BLaER1 treated with 17β-estradiol and CSF1 and Interleukin-3, amounts not matched to agents 10 nM and 100 nM (cell line): ENCODE data around the gene EP400.

Experiments used
- H3K27ac ChIP-seq, 11 experiments: shearing (Covaris generic); formaldehyde crosslinking; 2 replicates each; pipeline ENCODE4 v1.8.1; 2022
- H3K27me3 ChIP-seq, 11 experiments: shearing (Covaris generic); formaldehyde crosslinking; 2 replicates each; pipeline ENCODE4 v1.8.1; 2022
- H3K36me3 ChIP-seq, 11 experiments: shearing (Covaris generic); formaldehyde crosslinking; 2 replicates each; pipeline ENCODE4 v1.8.1; 2022
- H3K4me1 ChIP-seq, 10 experiments: shearing (Covaris generic); formaldehyde crosslinking; 2 replicates each; pipeline ENCODE4 v1.8.1; 2022
- H3K4me2 ChIP-seq, 11 experiments: shearing (Covaris generic); formaldehyde crosslinking; 2 replicates each; pipeline ENCODE4 v1.8.1; 2022
- H3K4me3 ChIP-seq, 10 experiments: shearing (Covaris generic); formaldehyde crosslinking; 2 replicates each; pipeline ENCODE4 v1.8.1; 2022
- H3K9ac ChIP-seq, 11 experiments: shearing (Covaris generic); formaldehyde crosslinking; 2 replicates each; pipeline ENCODE4 v1.8.1; 2022
- H3K9me3 ChIP-seq, 11 experiments: shearing (Covaris generic); formaldehyde crosslinking; replicated peaks in 1 of 11; 2 replicates each; pipeline ENCODE4 v1.8.1; 2022
- H4K20me1 ChIP-seq, 11 experiments: shearing (Covaris generic); formaldehyde crosslinking; 2 replicates each; pipeline ENCODE4 v1.8.1; 2022
- Cebpa-rat ChIP-seq, 11 experiments: shearing (Covaris generic); IDR thresholded peaks; 2 replicates each; pipeline ENCODE4 v1.8.1; 2022

EP400 gene

GRCh38 chr12:131920902-131921840 lies 28.6 kb upstream of the EP400 start:
- no peak for TF ChIP-seq Cebpa-rat (IDR thresholded peaks at IDR 0.05)
- no peak overlapping the region; a peak in 1 of 22 replicates for H3K9ac ChIP-seq

GRCh38 chr12:131921866-131922769 lies 27.6 kb upstream of the EP400 start:
- H3K9ac ChIP-seq = no peak overlapping the region; a peak in 1 of 22 replicates
- peaks cover 0 to 15% (median 0%) of the 10 kb centered on the region in 11 experiments; a peak in 1 of 22 replicates for H3K27me3 ChIP-seq
- no peak overlapping the region for H3K4me3 ChIP-seq
- peaks cover 27 to 55% (median 49%) of the 10 kb centered on the region in 11 experiments; a peak in 21 of 22 replicates for H3K36me3 ChIP-seq
- H3K4me2 ChIP-seq = peak overlapping the region in 8 of 11 experiments; percentile 78 to 96 (median 84); a peak in 13 of 22 replicates
- H4K20me1 ChIP-seq = peaks cover 0 to 71% (median 60%) of the 10 kb centered on the region in 11 experiments; a peak in 19 of 22 replicates
- H3K27ac ChIP-seq = no peak overlapping the region
- H3K4me1 ChIP-seq = peaks cover 20 to 46% (median 39%) of the 10 kb centered on the region in 10 experiments
- peaks cover 0 to 5% (median 0%) of the 10 kb centered on the region in 11 experiments; a peak in 8 of 22 replicates for H3K9me3 ChIP-seq
- TF ChIP-seq Cebpa-rat (IDR thresholded peaks at IDR 0.05) = no peak

More at GRCh38 chr12:131920902-131921840, 28.6 kb upstream of the EP400 start:
- Histone ChIP-seq H3K4me3 (no peak overlapping the region), H3K27me3 (peaks cover 0 to 15% (median 0%) of the 10 kb centered on the region in 11 experiments; a peak in 1 of 22 replicates), H3K27ac (no peak overlapping the region), H3K36me3 (peaks cover 32 to 61% (median 54%) of the 10 kb centered on the region in 11 experiments), H4K20me1 (peaks cover 0 to 77% (median 64%) of the 10 kb centered on the region in 11 experiments; a peak in 20 of 22 replicates), H3K4me2 (no peak overlapping the region; a peak in 1 of 22 replicates), H3K9me3 (peaks cover 0 to 3% (median 0%) of the 10 kb centered on the region in 11 experiments; a peak in 4 of 22 replicates), H3K4me1 (peaks cover 20 to 46% (median 39%) of the 10 kb centered on the region in 10 experiments)

- H3K27ac ChIP-seq = peak overlapping the region in 6 of 11 experiments; percentile 67 to 79 (median 72); a peak in 9 of 22 replicates
- peaks cover 0 to 15% (median 0%) of the 10 kb centered on the region in 11 experiments; a peak in 1 of 22 replicates for H3K27me3 ChIP-seq
- H3K36me3 ChIP-seq = peaks cover 22 to 49% (median 43%) of the 10 kb centered on the region in 11 experiments; a peak in 21 of 22 replicates
Observed at GRCh38 chr12:131922772-131923171, 27.0 kb upstream of the EP400 start.

GRCh38 chr12:131923260-131923659 lies 26.5 kb upstream of the EP400 start:
- no peak for TF ChIP-seq Cebpa-rat (IDR thresholded peaks at IDR 0.05)
- Histone ChIP-seq H3K27me3 (peaks cover 0 to 15% (median 0%) of the 10 kb centered on the region in 11 experiments; a peak in 1 of 22 replicates), H3K4me1 (peaks cover 20 to 56% (median 50%) of the 10 kb centered on the region in 10 experiments), H3K4me3 (no peak overlapping the region), H3K4me2 (peak overlapping the region; percentile 78 to 96 (median 84)), H3K9me3 (peaks cover 0 to 8% (median 0%) of the 10 kb centered on the region in 11 experiments; a peak in 8 of 22 replicates), H3K36me3 (peaks cover 21 to 44% (median 39%) of the 10 kb centered on the region in 11 experiments; a peak in 21 of 22 replicates), H3K9ac (peak overlapping the region in 4 of 11 experiments; percentile 49 to 66 (median 58); a peak in 8 of 22 replicates), H4K20me1 (peaks cover 0 to 60% (median 49%) of the 10 kb centered on the region in 11 experiments; a peak in 18 of 22 replicates), H3K27ac (peak overlapping the region in 8 of 11 experiments; percentile 14 to 79 (median 72); a peak in 12 of 22 replicates)

More at GRCh38 chr12:131922772-131923171, 27.0 kb upstream of the EP400 start:
- Histone ChIP-seq H4K20me1 (peaks cover 0 to 65% (median 53%) of the 10 kb centered on the region in 11 experiments; a peak in 18 of 22 replicates), H3K4me2 (peak overlapping the region in 10 of 11 experiments; percentile 78 to 96 (median 84); a peak in 19 of 22 replicates), H3K4me1 (peaks cover 20 to 52% (median 45%) of the 10 kb centered on the region in 10 experiments), H3K4me3 (no peak overlapping the region), H3K9me3 (peaks cover 0 to 8% (median 0%) of the 10 kb centered on the region in 11 experiments; a peak in 8 of 22 replicates), H3K9ac (peak overlapping the region in 4 of 11 experiments; percentile 49 to 66 (median 58); a peak in 7 of 22 replicates)
- TF ChIP-seq Cebpa-rat (IDR thresholded peaks at IDR 0.05) = no peak

- Histone ChIP-seq H3K9ac (peak overlapping the region in 7 of 11 experiments; percentile 86 to 96 (median 94); a peak in 9 of 22 replicates), H3K4me3 (peak overlapping the region in 3 of 10 experiments; percentile 89 to 97 (median 94); a peak in 2 of 20 replicates), H3K4me2 (peak overlapping the region; percentile 83 to 96 (median 88); a peak in 21 of 22 replicates)
Observed at GRCh38 chr12:131927110-131928079, 22.3 kb upstream of the EP400 start.

GRCh38 chr12:131928080-131928710 lies 21.5 kb upstream of the EP400 start:
- Histone ChIP-seq H3K27ac (peak overlapping the region; percentile 55 to 96 (median 94); a peak in 21 of 22 replicates), H3K9me3 (peaks cover 0 to 8% (median 0%) of the 10 kb centered on the region in 11 experiments; a peak in 8 of 22 replicates), H3K9ac (peak overlapping the region; percentile 83 to 96 (median 94)), H3K4me1 (peaks cover 31 to 67% (median 60%) of the 10 kb centered on the region in 10 experiments), H3K4me3 (peak overlapping the region; percentile 74 to 97 (median 90)), H3K4me2 (peak overlapping the region; percentile 83 to 96 (median 88)), H4K20me1 (peaks cover 0 to 52% (median 35%) of the 10 kb centered on the region in 11 experiments; a peak in 19 of 22 replicates), H3K36me3 (peaks cover 17 to 30% (median 28%) of the 10 kb centered on the region in 11 experiments), H3K27me3 (peaks cover 0 to 7% (median 0%) of the 10 kb centered on the region in 11 experiments; a peak in 1 of 22 replicates)
- no peak for TF ChIP-seq Cebpa-rat (IDR thresholded peaks at IDR 0.05)

More at GRCh38 chr12:131927110-131928079, 22.3 kb upstream of the EP400 start:
- Histone ChIP-seq H3K27ac (peak overlapping the region in 9 of 11 experiments; percentile 7 to 96 (median 94); a peak in 13 of 22 replicates), H3K4me1 (peaks cover 33 to 70% (median 66%) of the 10 kb centered on the region in 10 experiments), H3K36me3 (peaks cover 9 to 29% (median 25%) of the 10 kb centered on the region in 11 experiments), H3K9me3 (peaks cover 0 to 8% (median 0%) of the 10 kb centered on the region in 11 experiments; a peak in 8 of 22 replicates), H3K27me3 (peaks cover 0 to 15% (median 0%) of the 10 kb centered on the region in 11 experiments; a peak in 1 of 22 replicates), H4K20me1 (peaks cover 0 to 52% (median 37%) of the 10 kb centered on the region in 11 experiments; a peak in 19 of 22 replicates)
- no peak for TF ChIP-seq Cebpa-rat (IDR thresholded peaks at IDR 0.05)
